ENCODE results near the gene STOM. TPM values are rescaled to one million over a fixed set of nuclear protein-coding genes. Genes with fewer than 3 reads are reported as not detected.

STOM gene
- polyA plus RNA-seq, 1 of the 3 experiments (the other 2 are of a cell fraction) = 40.5 TPM

- no peak for DNase-seq
- Histone ChIP-seq H3K27ac (ENCODE audit: low read depth in 2 of 2, low read length in 1 of 2) (no peak overlapping the region), H3K36me3 (replicated peaks in 1 of 2; ENCODE audit: control insufficient read depth in 1 of 2, insufficient read depth in 2 of 2, low read length in 1 of 2) (peaks cover 42 to 52% of the 10 kb centered on the region in 2 experiments), H4K20me1 (ENCODE audit: insufficient read depth) (no peaks in the 10 kb centered on the region), H3F3A (replicated peaks; ENCODE audit: insufficient read depth) (peaks cover 6% of the 10 kb centered on the region), H3K4me1 (ENCODE audit: control insufficient read depth in 1 of 2, insufficient read depth in 2 of 2, low read depth in 1 of 2, low read length in 1 of 2) (peaks cover 0 to 5% of the 10 kb centered on the region in 2 experiments; a peak in 2 of 4 replicates), H3K9me2 (no peaks in the 10 kb centered on the region), H3K9ac (no peak overlapping the region), H3K4me2 (no peak overlapping the region), H3K9me3 (no peaks in the 10 kb centered on the region), H3K4me3 (ENCODE audit: low read depth in 2 of 2, low read length in 1 of 2) (no peak overlapping the region), H3K79me2 (ENCODE audit: insufficient read depth) (no peaks in the 10 kb centered on the region; the same call in 1 of the 2 replicates), H3K27me3 (ENCODE audit: insufficient read depth) (no peaks in the 10 kb centered on the region), H2AFZ (ENCODE audit: low read depth) (no peak overlapping the region)
- TF ChIP-seq GABPA (IDR thresholded peaks at IDR 0.05; ENCODE audit: low read depth) (no peak), MEF2A (IDR thresholded peaks at IDR 0.05; ENCODE audit: borderline replicate concordance, low read depth) (no peak), POLR2AphosphoS5 (IDR thresholded peaks at IDR 0.05; ENCODE audit: low read depth, low read length) (no peak), MXI1 (IDR thresholded peaks at IDR 0.05; ENCODE audit: low read depth, low read length) (no peak), RFX5 (IDR thresholded peaks at IDR 0.05; ENCODE audit: low read length) (no peak), SIN3A (IDR thresholded peaks at IDR 0.05; ENCODE audit: borderline replicate concordance, low read depth, low read length) (no peak), CTCF (IDR thresholded peaks at IDR 0.05) (no peak), FOSL2 (IDR thresholded peaks at IDR 0.05; ENCODE audit: borderline replicate concordance, low read depth) (no peak)
- CTCF ChIA-PET = no interaction called here
- POLR2A ChIA-PET = no interaction called here
- 98% methylated on average over 4 of the region's 5 CpGs for WGBS (ENCODE audit: low lambda C conversion rate)
These were observed 45.7 kb downstream of the STOM start for GRCh38 chr9:121324316-121324715.

- Histone ChIP-seq H4K20me1 (ENCODE audit: insufficient read depth) (no peaks in the 10 kb centered on the region), H3K4me2 (no peak overlapping the region), H3K27ac (ENCODE audit: low read depth in 2 of 2, low read length in 1 of 2) (peak overlapping the region in 1 of 2 experiments; percentile 81; a peak in 1 of 4 replicates), H3F3A (replicated peaks; ENCODE audit: insufficient read depth) (peaks cover 7% of the 10 kb centered on the region), H3K79me2 (ENCODE audit: insufficient read depth) (no peaks in the 10 kb centered on the region; the same call in 1 of the 2 replicates), H3K4me1 (ENCODE audit: control insufficient read depth in 1 of 2, insufficient read depth in 2 of 2, low read depth in 1 of 2, low read length in 1 of 2) (peaks cover 0 to 5% of the 10 kb centered on the region in 2 experiments; a peak in 2 of 4 replicates), H3K9me3 (no peaks in the 10 kb centered on the region), H3K9me2 (no peaks in the 10 kb centered on the region), H2AFZ (ENCODE audit: low read depth) (no peak overlapping the region), H3K4me3 (ENCODE audit: low read depth in 2 of 2, low read length in 1 of 2) (no peak overlapping the region), H3K9ac (no peak overlapping the region), H3K36me3 (replicated peaks in 1 of 2; ENCODE audit: control insufficient read depth in 1 of 2, insufficient read depth in 2 of 2, low read length in 1 of 2) (peaks cover 35 to 48% of the 10 kb centered on the region in 2 experiments), H3K27me3 (ENCODE audit: insufficient read depth) (no peaks in the 10 kb centered on the region)
- POLR2A ChIA-PET = no interaction called here
- TF ChIP-seq RXRA (IDR thresholded peaks at IDR 0.05; ENCODE audit: borderline replicate concordance, low read depth) (no peak), ELF1 (IDR thresholded peaks at IDR 0.05) (no peak), USF2 (IDR thresholded peaks at IDR 0.05; ENCODE audit: borderline replicate concordance, low read depth, low read length) (no peak), EZH2phosphoT487 (IDR thresholded peaks at IDR 0.05; ENCODE audit: borderline replicate concordance, low read depth) (no peak), CHD2 (IDR thresholded peaks at IDR 0.05; ENCODE audit: low read length, partially characterized antibody) (no peak), ZBTB33 (IDR thresholded peaks at IDR 0.05; ENCODE audit: borderline replicate concordance, low read depth) (no peak), NFIC (IDR thresholded peaks at IDR 0.05; ENCODE audit: borderline replicate concordance) (no peak), GABPA (IDR thresholded peaks at IDR 0.05; ENCODE audit: low read depth) (no peak), MXI1 (IDR thresholded peaks at IDR 0.05; ENCODE audit: low read depth, low read length) (no peak)
- WGBS (ENCODE audit: low lambda C conversion rate) = 88% methylated on average over 10 of the region's 10 CpGs
- DNase-seq = no peak
- CTCF ChIA-PET = no interaction called here
These were observed 46.5 kb downstream of the STOM start for GRCh38 chr9:121323449-121324151.
